HCT116 (cell line): ENCODE data around the gene TBCCD1. TPM values are rescaled to one million over a fixed set of nuclear protein-coding genes. Genes with fewer than 3 reads are reported as not detected.
A peak's percentile ranks its signal among the peaks of the same experiment; 100 is the strongest.

Source experiments
- ATAC-seq: fragments of 200-7000 bp; cut with Tn5 transposase; 2 replicates; pipeline ENCODE4 v1.9.1; 2020; ENCODE audit warnings: mild to moderate bottlenecking, moderate library complexity
- BruUV-seq: library from RNA; stranded (reverse); fragments of 400-500 nt; replicated peaks from 2 replicates; lab custom pipeline; 2021; lab: Mats Ljungman, UMichigan
- CTCF ChIA-PET: fragments of 300-600 bp; sonication (Branson Sonifier 250); formaldehyde crosslinking; loops from one replicate; lab custom pipeline; 2021; ENCODE audit warnings: antibody characterized with exemption; lab: Charles Lee
- POLR2A ChIA-PET: fragments of 300-600, 350-600 bp; sonication (Branson Sonifier 250); formaldehyde crosslinking; loops from one replicate; lab custom pipeline; 2021; ENCODE audit warnings: antibody characterized with exemption; lab: Charles Lee
- RAD21 ChIA-PET, 2 experiments: fragments of 300-600 bp; sonication (Branson Sonifier 250); formaldehyde crosslinking; loops; one replicate each; lab custom pipeline; 2023; ENCODE audit warnings: low total read pairs in 2 of 2; ENCODE audit not compliant: uncharacterized antibody in 2 of 2, unreplicated experiment in 2 of 2, low non-redundant PET in 1 of 2; lab: Charles Lee
- DNase-seq: peaks from one replicate; pipeline ENCODE4 v3.0.0-alpha.2; 2010; ENCODE audit warnings: low read depth, low spot score
- H2AFZ ChIP-seq: fragments of 200-600 bp; shearing (Covaris generic), sonication (generic); 2 replicates; pipeline ENCODE4 v1.6.1; 2017; ENCODE audit warnings: low read depth, mixed run types, mixed read lengths, antibody characterized with exemption, low read length; ENCODE audit not compliant: poor library complexity, severe bottlenecking
- H3K27ac ChIP-seq: 2 replicates; pipeline ENCODE4 v1.5.1; 2012; ENCODE audit warnings: low read depth, low read length
- H3K27me3 ChIP-seq: fragments of 200-600 bp; sonication (generic); 2 replicates; pipeline ENCODE4 v1.6.1; 2016; ENCODE audit warnings: mixed run types, low read length, mixed read lengths; ENCODE audit not compliant: insufficient read depth
- H3K36me3 ChIP-seq, 2 experiments: fragments of 200-500 bp in 1 of 2; fragments of 200-600 bp in 1 of 2; sonication (Bioruptor generic) in 1 of 2; sonication (generic) in 1 of 2; 2 replicates each; pipeline versions ENCODE4 v1.5.1 to v1.6.1; 2014 to 2016; ENCODE audit warnings: low read length in 2 of 2, inconsistent platforms in 1 of 2, mixed read lengths in 1 of 2, mixed run types in 1 of 2; ENCODE audit not compliant: insufficient read depth in 2 of 2, control insufficient read depth in 1 of 2
- H3K4me1 ChIP-seq, 2 experiments: fragments of 200-600 bp in 1 of 2; sonication (generic) in 1 of 2; 2 replicates each; pipeline versions ENCODE4 v1.5.1 to v1.6.1; 2012 to 2017; ENCODE audit warnings: low read length in 2 of 2, inconsistent platforms in 1 of 2, mild to moderate bottlenecking in 1 of 2, mixed read lengths in 1 of 2, mixed run types in 1 of 2, moderate library complexity in 1 of 2; ENCODE audit not compliant: insufficient read depth in 2 of 2, control insufficient read depth in 1 of 2
- H3K4me2 ChIP-seq: fragments of 200-600 bp; sonication (generic); 2 replicates; pipeline ENCODE4 v1.6.1; 2017; ENCODE audit warnings: mixed run types, low read length, mixed read lengths
- H3K4me3 ChIP-seq, 2 experiments: fragments of 200-600 bp in 1 of 2; sonication (generic) in 1 of 2; replicated peaks in 1 of 2; 2 replicates each; pipeline ENCODE4 v1.5.1; 2011 to 2016; ENCODE audit warnings: low read length in 2 of 2, control low read depth in 1 of 2, low read depth in 1 of 2, mild to moderate bottlenecking in 1 of 2, mixed read lengths in 1 of 2, mixed run types in 1 of 2
- H3K79me2 ChIP-seq: fragments of 200-600 bp; sonication (generic); 2 replicates; pipeline ENCODE4 v1.6.1; 2017; ENCODE audit warnings: mild to moderate bottlenecking, mixed run types, low read length, moderate library complexity, mixed read lengths; ENCODE audit not compliant: insufficient read depth
- H3K9ac ChIP-seq: fragments of 200-600 bp; sonication (generic); 2 replicates; pipeline ENCODE4 v1.6.1; 2016; ENCODE audit warnings: low read length, mixed read lengths
- H3K9me2 ChIP-seq: fragments of 200-600 bp; sonication (generic), shearing (Covaris generic); 2 replicates; pipeline ENCODE4 v1.6.1; 2017; ENCODE audit warnings: mixed run types, mild to moderate bottlenecking, moderate library complexity; ENCODE audit not compliant: insufficient read depth
- H3K9me3 ChIP-seq, 2 experiments: fragments of 200-500 bp in 1 of 2; fragments of 200-600 bp in 1 of 2; sonication (Bioruptor generic) in 1 of 2; sonication (generic) in 1 of 2; 2 replicates each; pipeline ENCODE4 v1.6.1; 2014 to 2017; ENCODE audit warnings: low read length in 2 of 2, mixed read lengths in 2 of 2, inconsistent platforms in 1 of 2, low read depth in 1 of 2, mild to moderate bottlenecking in 1 of 2, mixed run types in 1 of 2, moderate library complexity in 1 of 2; ENCODE audit not compliant: control insufficient read depth in 1 of 2, insufficient read depth in 1 of 2
- H4K20me1 ChIP-seq: fragments of 200-600 bp; sonication (generic), shearing (Covaris generic); 2 replicates; pipeline ENCODE4 v1.6.1; 2017; ENCODE audit warnings: mixed run types, mild to moderate bottlenecking, moderate library complexity; ENCODE audit not compliant: insufficient read depth
- ATF3 ChIP-seq: IDR thresholded peaks from 2 replicates; pipeline ENCODE4 v1.6.1; 2012
- CEBPB ChIP-seq: IDR thresholded peaks from 2 replicates; pipeline ENCODE4 v1.6.1; 2012; ENCODE audit warnings: low read depth
- EZH2phosphoT487 ChIP-seq: fragments of 200-600 bp; IDR thresholded peaks from 2 replicates; pipeline ENCODE4 v1.6.1; 2018; ENCODE audit warnings: antibody characterized with exemption, borderline replicate concordance
- FOSL1 ChIP-seq: IDR thresholded peaks from 2 replicates; pipeline ENCODE4 v1.6.1; 2012; ENCODE audit warnings: low read depth
- JUND ChIP-seq: IDR thresholded peaks from 2 replicates; pipeline ENCODE4 v1.6.1; 2012
- POLR2A ChIP-seq: IDR thresholded peaks from 2 replicates; pipeline ENCODE4 v1.7.0; 2011; ENCODE audit warnings: borderline replicate concordance; ENCODE audit not compliant: insufficient read depth, insufficient read length; ENCODE audit errors: extremely low read depth
- RAD21 ChIP-seq: IDR thresholded peaks from 2 replicates; pipeline ENCODE4 v1.6.1; 2012; ENCODE audit warnings: low read depth, mild to moderate bottlenecking
- SIN3A ChIP-seq: IDR thresholded peaks from 2 replicates; pipeline ENCODE4 v1.6.1; 2012; ENCODE audit warnings: low read depth
- SRF ChIP-seq: IDR thresholded peaks from 2 replicates; pipeline ENCODE4 v1.6.1; 2012; ENCODE audit warnings: low read depth
- ZFX ChIP-seq: fragments of 450-650 bp; IDR thresholded peaks from 2 replicates; pipeline ENCODE4 v1.6.1; 2017
- ZNF274 ChIP-seq: fragments of 200-500 bp; sonication (Bioruptor generic); IDR thresholded peaks from 2 replicates; pipeline ENCODE4 v1.6.1; 2014; ENCODE audit warnings: mild to moderate bottlenecking, low read depth, low read length, inconsistent platforms
- intact Hi-C: fragments of 100-400 bp; cut with micrococcal nuclease; formaldehyde crosslinking; loops from 2 replicates; pipeline ENCODE4 v1.10.0; 2022
- total RNA-seq: library from RNA; stranded (reverse); gene quantifications from one replicate; pipeline ENCODE4 v1.2.1, GENCODE V29; 2021; ENCODE audit not compliant: unreplicated experiment
- TF ChIP-seq, protein P1 (sequence below), 3 experiments: fragments of 200-600 bp in 1 of 3; sonication (generic) in 1 of 3; IDR thresholded peaks in 2 of 3; conservative IDR thresholded peaks in 1 of 3; 2 replicates each; pipeline ENCODE4 v1.5.1; 2012 to 2017; ENCODE audit warnings: low read depth in 2 of 3, low read length in 2 of 3, antibody characterized with exemption in 1 of 3, borderline replicate concordance in 1 of 3, control low read depth in 1 of 3, mild to moderate bottlenecking in 1 of 3, mixed read lengths in 1 of 3, mixed run types in 1 of 3, moderate library complexity in 1 of 3; ENCODE audit not compliant: insufficient read depth in 1 of 3
- TF ChIP-seq, protein P2 (sequence below): IDR thresholded peaks from 2 replicates; pipeline ENCODE4 v1.6.1; 2012
- TF ChIP-seq, protein P3 (sequence below): IDR thresholded peaks from 2 replicates; pipeline ENCODE4 v1.6.1; 2011; ENCODE audit warnings: mild to moderate bottlenecking, low read length, moderate library complexity; ENCODE audit not compliant: insufficient replicate concordance; ENCODE audit errors: extremely low read depth

TBCCD1 gene
- total RNA-seq, 1 experiment from 2014 or later, result 16.8 TPM

GRCh38 chr3:186551387-186551786 lies 15.8 kb downstream of the TBCCD1 start:
- intact Hi-C loops, result no loop called here
- DNase-seq, result no peak
- Histone ChIP-seq H3K4me2 (no peak overlapping the region), H2AFZ (no peak overlapping the region), H3K36me3 (peaks cover 9 to 26% of the 10 kb centered on the region in 2 experiments; a peak in 3 of 4 replicates), H3K4me1 (no peaks in the 10 kb centered on the region), H3K9me3 (no peaks in the 10 kb centered on the region), H3K4me3 (no peak overlapping the region), H3K27ac (no peak overlapping the region), H3K9ac (no peak overlapping the region), H3K9me2 (no peaks in the 10 kb centered on the region), H3K27me3 (no peaks in the 10 kb centered on the region), H4K20me1 (no peaks in the 10 kb centered on the region), H3K79me2 (no peaks in the 10 kb centered on the region)
- BruUV-seq, result no TSS peak
- ChIA-PET POLR2A (no interaction called here), RAD21 (no interaction called here), CTCF (no interaction called here)
- ATAC-seq, result peak; percentile 50; the same call in 1 of the 2 replicates
- TF ChIP-seq RAD21 (peak; percentile 39), EZH2phosphoT487 (no peak)
- TF ChIP-seq, protein P1, sequence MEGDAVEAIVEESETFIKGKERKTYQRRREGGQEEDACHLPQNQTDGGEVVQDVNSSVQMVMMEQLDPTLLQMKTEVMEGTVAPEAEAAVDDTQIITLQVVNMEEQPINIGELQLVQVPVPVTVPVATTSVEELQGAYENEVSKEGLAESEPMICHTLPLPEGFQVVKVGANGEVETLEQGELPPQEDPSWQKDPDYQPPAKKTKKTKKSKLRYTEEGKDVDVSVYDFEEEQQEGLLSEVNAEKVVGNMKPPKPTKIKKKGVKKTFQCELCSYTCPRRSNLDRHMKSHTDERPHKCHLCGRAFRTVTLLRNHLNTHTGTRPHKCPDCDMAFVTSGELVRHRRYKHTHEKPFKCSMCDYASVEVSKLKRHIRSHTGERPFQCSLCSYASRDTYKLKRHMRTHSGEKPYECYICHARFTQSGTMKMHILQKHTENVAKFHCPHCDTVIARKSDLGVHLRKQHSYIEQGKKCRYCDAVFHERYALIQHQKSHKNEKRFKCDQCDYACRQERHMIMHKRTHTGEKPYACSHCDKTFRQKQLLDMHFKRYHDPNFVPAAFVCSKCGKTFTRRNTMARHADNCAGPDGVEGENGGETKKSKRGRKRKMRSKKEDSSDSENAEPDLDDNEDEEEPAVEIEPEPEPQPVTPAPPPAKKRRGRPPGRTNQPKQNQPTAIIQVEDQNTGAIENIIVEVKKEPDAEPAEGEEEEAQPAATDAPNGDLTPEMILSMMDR (IDR thresholded peaks at IDR 0.05 in 2 of 3, conservative IDR thresholded peaks at IDR 0.05 in 1 of 3; ENCODE audit: borderline replicate concordance in 1 of 3, insufficient read depth in 1 of 3, low read depth in 2 of 3, low read length in 2 of 3), result no peak

GRCh38 chr3:186549497-186549896 lies 17.6 kb downstream of the TBCCD1 start:
- Histone ChIP-seq H4K20me1 (no peaks in the 10 kb centered on the region), H3K36me3 (peaks cover 4 to 9% of the 10 kb centered on the region in 2 experiments; a peak in 3 of 4 replicates), H3K4me1 (no peaks in the 10 kb centered on the region), H3K9me2 (no peaks in the 10 kb centered on the region), H2AFZ (no peak overlapping the region), H3K9ac (no peak overlapping the region), H3K27ac (no peak overlapping the region), H3K9me3 (no peaks in the 10 kb centered on the region), H3K27me3 (no peaks in the 10 kb centered on the region), H3K4me2 (no peak overlapping the region), H3K4me3 (no peak overlapping the region), H3K79me2 (no peaks in the 10 kb centered on the region)
- RAD21 ChIA-PET, result no interaction called here
- CTCF ChIA-PET, result interaction anchor here (3.3 kb wide), 1 partner anchor 9 kb away, joined by 16 read pairs; no protein-coding TSS in a partner anchor
- intact Hi-C loops, result no loop called here
- ATAC-seq (no peak), DNase-seq (no peak)
- BruUV-seq, result no TSS peak
- POLR2A ChIA-PET, result no interaction called here
- TF ChIP-seq SRF (no peak), JUND (no peak), POLR2A (no peak), FOSL1 (no peak), SIN3A (no peak), ZFX (no peak), ATF3 (no peak), CEBPB (no peak), EZH2phosphoT487 (no peak), RAD21 (no peak), ZNF274 (no peak)
- TF ChIP-seq, protein P2, sequence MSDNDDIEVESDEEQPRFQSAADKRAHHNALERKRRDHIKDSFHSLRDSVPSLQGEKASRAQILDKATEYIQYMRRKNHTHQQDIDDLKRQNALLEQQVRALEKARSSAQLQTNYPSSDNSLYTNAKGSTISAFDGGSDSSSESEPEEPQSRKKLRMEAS, result no peak
- TF ChIP-seq, protein P1 (IDR thresholded peaks at IDR 0.05 in 2 of 3, conservative IDR thresholded peaks at IDR 0.05 in 1 of 3; ENCODE audit: borderline replicate concordance in 1 of 3, insufficient read depth in 1 of 3, low read depth in 2 of 3, low read length in 2 of 3), result no peak
- TF ChIP-seq, protein P3, sequence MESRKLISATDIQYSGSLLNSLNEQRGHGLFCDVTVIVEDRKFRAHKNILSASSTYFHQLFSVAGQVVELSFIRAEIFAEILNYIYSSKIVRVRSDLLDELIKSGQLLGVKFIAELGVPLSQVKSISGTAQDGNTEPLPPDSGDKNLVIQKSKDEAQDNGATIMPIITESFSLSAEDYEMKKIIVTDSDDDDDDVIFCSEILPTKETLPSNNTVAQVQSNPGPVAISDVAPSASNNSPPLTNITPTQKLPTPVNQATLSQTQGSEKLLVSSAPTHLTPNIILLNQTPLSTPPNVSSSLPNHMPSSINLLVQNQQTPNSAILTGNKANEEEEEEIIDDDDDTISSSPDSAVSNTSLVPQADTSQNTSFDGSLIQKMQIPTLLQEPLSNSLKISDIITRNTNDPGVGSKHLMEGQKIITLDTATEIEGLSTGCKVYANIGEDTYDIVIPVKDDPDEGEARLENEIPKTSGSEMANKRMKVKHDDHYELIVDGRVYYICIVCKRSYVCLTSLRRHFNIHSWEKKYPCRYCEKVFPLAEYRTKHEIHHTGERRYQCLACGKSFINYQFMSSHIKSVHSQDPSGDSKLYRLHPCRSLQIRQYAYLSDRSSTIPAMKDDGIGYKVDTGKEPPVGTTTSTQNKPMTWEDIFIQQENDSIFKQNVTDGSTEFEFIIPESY, result no peak
